CD4-positive, CD25-positive, alpha-beta regulatory T cell (primary cell): ENCODE measurements around the gene SLC7A6OS. TPM values are rescaled to one million over a fixed set of nuclear protein-coding genes. Genes with fewer than 3 reads are reported as not detected.
A peak's percentile ranks its signal among the peaks of the same experiment; 100 is the strongest.

ENCODE experiments used
- ATAC-seq, 2 donors: fragments of 150-1000 bp; cut with Tn5 transposase; one replicate each; pipeline ENCODE4 v1.10.0; 2021; ENCODE audit warnings: low read depth in 2 of 2, moderate number of reproducible peaks in 2 of 2, moderate library complexity in 1 of 2
- DNase-seq, 3 donors: peaks; one replicate each; pipeline versions ENCODE4 v3.0.0 to v3.0.0-alpha.2; 2012 to 2022; ENCODE audit warnings: mixed read lengths in 1 of 3
- H3K27ac ChIP-seq: one replicate; pipeline ENCODE4 v1.7.0; 2013; ENCODE audit warnings: mild to moderate bottlenecking, low read length; ENCODE audit not compliant: insufficient read depth, poor library complexity, severe bottlenecking
- H3K27me3 ChIP-seq: one replicate; pipeline ENCODE4 v1.7.0; 2013; ENCODE audit warnings: low read length; ENCODE audit not compliant: control insufficient read depth, insufficient read depth
- H3K36me3 ChIP-seq: one replicate; pipeline ENCODE4 v1.7.0; 2013; ENCODE audit warnings: mild to moderate bottlenecking, low read length, moderate library complexity; ENCODE audit not compliant: control insufficient read depth, insufficient read depth
- H3K4me1 ChIP-seq: 2 replicates; pipeline ENCODE4 v1.7.0; 2013; ENCODE audit warnings: mild to moderate bottlenecking, low read length; ENCODE audit not compliant: insufficient read depth, control insufficient read depth, poor library complexity, severe bottlenecking
- H3K4me3 ChIP-seq: one replicate; pipeline ENCODE4 v1.7.0; 2013; ENCODE audit warnings: low read depth, mild to moderate bottlenecking, low read length, moderate library complexity
- H3K9me3 ChIP-seq, 2 experiments: 1 replicate in 1 of 2; 2 replicates in 1 of 2; pipeline ENCODE4 v1.7.0; 2013; ENCODE audit warnings: low read length in 2 of 2, mild to moderate bottlenecking in 1 of 2, moderate library complexity in 1 of 2; ENCODE audit not compliant: control insufficient read depth in 2 of 2
- H3K27ac Mint-ChIP-seq, 3 donors: one replicate each; pipeline ENCODE4 v1.8.0; 2020 to 2022; ENCODE audit warnings: mild to moderate bottlenecking in 3 of 3, mixed read lengths in 3 of 3, moderate library complexity in 2 of 3
- H3K27me3 Mint-ChIP-seq: one replicate; pipeline ENCODE4 v1.8.0; 2022; ENCODE audit warnings: mild to moderate bottlenecking, mixed read lengths
- H3K36me3 Mint-ChIP-seq: one replicate; pipeline ENCODE4 v1.8.0; 2020; ENCODE audit warnings: mixed read lengths
- H3K4me1 Mint-ChIP-seq, 4 donors: one replicate each; pipeline ENCODE4 v1.8.0; 2020 to 2022; ENCODE audit warnings: mixed read lengths in 4 of 4, mild to moderate bottlenecking in 1 of 4
- H3K4me3 Mint-ChIP-seq, 4 donors: one replicate each; pipeline ENCODE4 v1.8.0; 2020 to 2022; ENCODE audit warnings: mild to moderate bottlenecking in 4 of 4, mixed read lengths in 4 of 4, moderate library complexity in 3 of 4
- H3K9me3 Mint-ChIP-seq, 7 donors: one replicate each; pipeline ENCODE4 v1.8.0; 2020 to 2022; ENCODE audit warnings: mixed read lengths in 7 of 7, mild to moderate bottlenecking in 3 of 7, moderate library complexity in 2 of 7
- polyA plus RNA-seq, 4 donors: library from polyadenylated mRNA; unstranded; fragments of 300-500 nt; fragmentation: Illumina TruSeq; gene quantifications; one replicate each; pipeline ENCODE4 v1.2.3, GENCODE V29; 2021
- total RNA-seq: library from RNA; stranded (reverse); gene quantifications from one replicate; pipeline ENCODE4 v1.2.3, GENCODE V29; 2022

Gene SLC7A6OS
- total and polyA plus RNA-seq, 5 donors from 2014 or later, result 23.7 to 38.4 (median 27.6) TPM

DNA sequence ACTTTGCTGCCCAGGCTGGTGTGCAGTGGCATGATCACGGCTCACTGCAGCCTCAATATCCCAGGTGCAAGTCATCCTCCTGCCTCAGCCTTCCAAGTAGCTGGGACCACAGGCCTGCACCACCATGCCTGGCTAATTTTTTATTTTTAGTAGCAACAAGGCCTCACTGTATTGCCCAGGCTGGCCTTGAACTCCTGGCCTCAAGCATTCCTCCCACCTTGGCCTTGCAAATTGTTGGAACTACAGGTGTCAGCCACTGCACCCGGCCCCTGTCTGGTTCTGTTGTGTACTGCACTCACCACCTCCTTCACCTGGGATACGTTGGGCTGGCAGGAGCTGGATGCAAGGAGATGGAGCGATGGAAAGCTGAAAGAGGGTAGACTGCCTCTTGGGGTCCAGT is 57.0 kb downstream of the SLC7A6OS start:
- no peak for ATAC-seq
- H3K9me3 Mint-ChIP-seq, result no peaks in the 10 kb centered on the region
- H3K4me3 Mint-ChIP-seq, result no peak overlapping the region
- H3K4me1 Mint-ChIP-seq, result peaks cover 0 to 8% (median 5%) of the 10 kb centered on the region in 4 donors
- H3K36me3 Mint-ChIP-seq, result peaks cover 19% of the 10 kb centered on the region
- Histone ChIP-seq H3K27me3 (no peaks in the 10 kb centered on the region), H3K36me3 (peaks cover 27% of the 10 kb centered on the region), H3K9me3 (no peaks in the 10 kb centered on the region), H3K27ac (no peak overlapping the region), H3K4me1 (no peaks in the 10 kb centered on the region), H3K4me3 (no peak overlapping the region)
- H3K27ac Mint-ChIP-seq, result peak overlapping the region in 1 of 3 donors; percentile 93
- no peaks in the 10 kb centered on the region for H3K27me3 Mint-ChIP-seq
- no peak for DNase-seq

DNA sequence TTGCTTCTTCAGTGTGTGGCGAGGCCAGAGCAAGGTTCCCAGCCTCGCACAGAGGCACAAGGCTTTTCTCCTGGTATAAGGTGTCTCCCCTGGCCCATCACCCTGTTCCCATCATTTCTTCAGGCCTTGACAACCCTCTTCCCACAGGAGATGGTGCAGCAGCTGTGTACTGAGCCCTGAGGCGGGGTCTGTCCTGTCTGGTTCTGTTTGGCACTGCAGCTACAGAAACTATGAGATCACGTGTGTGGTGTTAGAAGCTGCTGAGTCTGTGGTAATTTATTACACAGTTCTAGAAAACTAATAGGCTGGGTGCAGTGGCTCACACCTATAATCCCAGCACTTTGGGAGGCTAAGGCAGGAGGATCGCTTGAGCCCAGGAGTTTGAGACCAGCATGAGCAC is 58.4 kb downstream of the SLC7A6OS start:
- DNase-seq, result no peak
- no peaks in the 10 kb centered on the region for H3K27me3 ChIP-seq
- H3K4me1 ChIP-seq, result no peaks in the 10 kb centered on the region
- no peak overlapping the region for H3K4me3 ChIP-seq
- Mint-ChIP-seq H3K27ac (no peak overlapping the region), H3K36me3 (peaks cover 12% of the 10 kb centered on the region), H3K9me3 (no peaks in the 10 kb centered on the region), H3K4me3 (peak overlapping the region in 1 of 4 donors; percentile 54), H3K27me3 (no peaks in the 10 kb centered on the region), H3K4me1 (peaks cover 0 to 15% (median 6%) of the 10 kb centered on the region in 4 donors)
- H3K27ac ChIP-seq, result no peak overlapping the region
- no peak for ATAC-seq
- peaks cover 27% of the 10 kb centered on the region for H3K36me3 ChIP-seq
- H3K9me3 ChIP-seq, result no peaks in the 10 kb centered on the region

DNA sequence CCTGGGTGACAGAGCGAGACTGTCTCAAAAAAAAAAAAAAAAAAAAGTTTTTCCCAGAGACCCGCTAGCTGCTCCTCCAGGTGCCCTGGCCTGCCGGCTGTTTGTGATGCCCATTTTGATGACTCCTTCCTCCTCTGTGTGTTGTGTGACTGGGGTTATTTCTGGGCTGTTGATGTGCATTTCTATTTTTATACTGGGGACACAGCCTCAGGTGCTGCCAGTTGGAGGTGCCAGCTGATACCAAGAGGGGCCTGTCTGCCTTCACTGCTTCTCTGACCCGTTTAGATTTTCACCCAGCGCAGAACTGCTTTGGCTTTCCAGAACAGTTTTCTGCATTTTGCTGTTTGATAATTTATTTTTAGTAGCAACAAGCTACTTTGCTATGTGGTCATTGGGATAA is 58.9 kb downstream of the SLC7A6OS start:
- peaks cover 0 to 18% (median 8%) of the 10 kb centered on the region in 4 donors for H3K4me1 Mint-ChIP-seq
- peaks cover 27% of the 10 kb centered on the region for H3K36me3 ChIP-seq
- no peaks in the 10 kb centered on the region for H3K9me3 Mint-ChIP-seq

DNA sequence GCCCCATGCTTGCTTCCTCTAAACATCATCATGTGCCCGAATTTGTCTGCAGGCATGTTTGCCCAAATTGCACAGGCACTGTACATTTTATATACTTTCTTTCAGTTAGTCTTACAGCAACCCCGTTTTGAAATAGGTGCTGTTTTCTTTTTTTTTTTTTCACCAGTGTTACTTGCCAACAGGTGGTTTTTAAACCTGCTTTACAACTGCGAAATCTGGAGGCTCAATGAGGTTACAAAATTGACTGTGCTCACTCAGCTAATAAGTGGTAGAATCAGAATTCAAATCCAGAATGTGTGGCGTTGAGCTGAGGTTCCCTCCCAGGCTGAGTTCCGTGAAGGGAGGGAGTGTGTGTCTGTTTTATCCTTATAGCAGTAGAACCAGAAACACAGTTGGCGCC is 59.8 kb downstream of the SLC7A6OS start:
- no peaks in the 10 kb centered on the region for H3K27me3 ChIP-seq
- Mint-ChIP-seq H3K4me1 (peaks cover 0 to 25% (median 16%) of the 10 kb centered on the region in 4 donors), H3K4me3 (no peak overlapping the region), H3K27me3 (no peaks in the 10 kb centered on the region), H3K9me3 (no peaks in the 10 kb centered on the region), H3K36me3 (peaks cover 12% of the 10 kb centered on the region), H3K27ac (peak overlapping the region in 1 of 3 donors; percentile 80)
- H3K36me3 ChIP-seq, result peaks cover 27% of the 10 kb centered on the region
- peaks cover 8% of the 10 kb centered on the region for H3K4me1 ChIP-seq
- ATAC-seq (no peak), DNase-seq (no peak)
- H3K27ac ChIP-seq, result no peak overlapping the region
- no peaks in the 10 kb centered on the region for H3K9me3 ChIP-seq
- H3K4me3 ChIP-seq, result no peak overlapping the region

More for the DNA sequence above, 58.9 kb downstream of the SLC7A6OS start:
- Histone ChIP-seq H3K4me3 (no peak overlapping the region), H3K27ac (no peak overlapping the region), H3K27me3 (no peaks in the 10 kb centered on the region), H3K9me3 (no peaks in the 10 kb centered on the region), H3K4me1 (no peaks in the 10 kb centered on the region)
- Mint-ChIP-seq H3K27me3 (no peaks in the 10 kb centered on the region), H3K4me3 (no peak overlapping the region), H3K27ac (peak overlapping the region in 1 of 3 donors; percentile 14), H3K36me3 (peaks cover 12% of the 10 kb centered on the region)
- ATAC-seq (no peak), DNase-seq (no peak)

DNA sequence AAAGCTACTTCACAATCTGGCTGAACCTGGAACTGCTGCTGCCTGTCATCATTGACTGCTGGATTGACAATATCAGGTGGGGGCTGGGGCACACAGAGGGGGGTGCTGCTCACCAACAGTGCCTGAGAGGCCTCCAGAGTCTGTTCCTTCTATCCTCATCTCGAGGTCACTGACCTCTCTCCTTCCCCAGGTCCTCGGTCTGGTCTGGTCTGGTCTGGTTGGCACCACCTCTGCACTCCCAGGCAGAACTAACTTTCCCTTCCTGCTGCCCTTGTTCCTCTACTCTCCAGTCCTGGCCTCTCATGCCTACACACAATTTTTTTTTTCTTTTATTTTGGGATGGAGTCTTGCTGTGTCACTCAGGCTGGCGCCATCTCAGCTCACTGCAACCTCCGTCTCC is 61.4 kb downstream of the SLC7A6OS start:
- DNase-seq, result no peak
- no peak for ATAC-seq
- Mint-ChIP-seq H3K27me3 (no peaks in the 10 kb centered on the region), H3K36me3 (peaks cover 15% of the 10 kb centered on the region), H3K9me3 (no peaks in the 10 kb centered on the region), H3K4me3 (peak overlapping the region in 1 of 4 donors; percentile 69), H3K27ac (peak overlapping the region in 1 of 3 donors; percentile 9), H3K4me1 (peaks cover 0 to 37% (median 24%) of the 10 kb centered on the region in 4 donors)
- Histone ChIP-seq H3K9me3 (no peaks in the 10 kb centered on the region), H3K27ac (no peak overlapping the region), H3K36me3 (peaks cover 19% of the 10 kb centered on the region), H3K4me1 (peaks cover 19% of the 10 kb centered on the region), H3K27me3 (no peaks in the 10 kb centered on the region), H3K4me3 (no peak overlapping the region)

Other genes starting within 250 kb of the SLC7A6OS start
- 115 TPM for gene NFATC3, start 225.6 kb downstream of the SLC7A6OS start, total RNA-seq
- 10 to 100 TPM; 52.0 to 67.5 (median 56.6) TPM for gene NFATC3, start 225.6 kb downstream of the SLC7A6OS start, polyA plus RNA-seq
- not detected for gene ESRP2, start 74.8 kb downstream of the SLC7A6OS start, total RNA-seq
- under 1 TPM; 0.10 to 0.99 (median 0.33) TPM for gene ESRP2, start 74.8 kb downstream of the SLC7A6OS start, polyA plus RNA-seq
- 9.4 TPM for gene PLA2G15, start 65.6 kb downstream of the SLC7A6OS start, total RNA-seq
- 10 to 100 TPM in 1 of 4 donors, 1 to 10 TPM in 3; 7.5 to 10.3 (median 8.8) TPM for gene PLA2G15, start 65.6 kb downstream of the SLC7A6OS start, polyA plus RNA-seq
- 141 TPM for gene SLC7A6, start 46.4 kb downstream of the SLC7A6OS start, total RNA-seq
- gene SLC7A6, start 46.4 kb downstream of the SLC7A6OS start, polyA plus RNA-seq, result 10 to 100 TPM; 10.7 to 21.4 (median 17.4) TPM
- 53.8 TPM for gene PRMT7, start 73 bp upstream of the SLC7A6OS start, total RNA-seq
- 10 to 100 TPM; 32.4 to 34.8 (median 34.1) TPM for gene PRMT7, start 73 bp upstream of the SLC7A6OS start, polyA plus RNA-seq
- 16.1 TPM for gene SMPD3, start 137.6 kb upstream of the SLC7A6OS start, total RNA-seq
- 10 to 100 TPM in 3 of 4 donors, 1 to 10 TPM in 1; 7.1 to 20.3 (median 18.6) TPM for gene SMPD3, start 137.6 kb upstream of the SLC7A6OS start, polyA plus RNA-seq
- 21.5 TPM for gene ZFP90, start 228.3 kb upstream of the SLC7A6OS start, total RNA-seq
- 10 to 100 TPM; 20.6 to 49.3 (median 27.6) TPM for gene ZFP90, start 228.3 kb upstream of the SLC7A6OS start, polyA plus RNA-seq